Neutrophil (primary cell): ENCODE data around the gene LRRC15.

Experiments
- H3K27ac ChIP-seq: fragments of 200-600 bp; sonication (generic); 2 replicates; pipeline ENCODE4 v1.5.1; 2016; ENCODE audit warnings: mild to moderate bottlenecking, moderate library complexity
- H3K27me3 ChIP-seq: fragments of 200-600 bp; sonication (generic); 2 replicates; pipeline ENCODE4 v1.6.0; 2016; ENCODE audit warnings: mild to moderate bottlenecking
- H3K36me3 ChIP-seq: fragments of 200-600 bp; sonication (generic); 2 replicates; pipeline ENCODE4 v1.5.1; 2017
- H3K4me1 ChIP-seq, 2 experiments: fragments of 200-600 bp in 1 of 2; sonication (generic) in 1 of 2; 1 replicate in 1 of 2; 2 replicates in 1 of 2; pipeline versions ENCODE4 v1.5.1 to v1.6.1; 2013 to 2016; ENCODE audit warnings: low read depth in 1 of 2, low read length in 1 of 2, mild to moderate bottlenecking in 1 of 2, moderate library complexity in 1 of 2; ENCODE audit not compliant: control insufficient read depth in 1 of 2, insufficient read depth in 1 of 2
- H3K4me3 ChIP-seq, 2 experiments: fragments of 200-600 bp in 1 of 2; sonication (generic) in 1 of 2; 1 replicate in 1 of 2; 2 replicates in 1 of 2; pipeline ENCODE4 v1.5.1; 2013 to 2016; ENCODE audit warnings: low read depth in 1 of 2, low read length in 1 of 2, mild to moderate bottlenecking in 1 of 2, moderate library complexity in 1 of 2
- H3K9me3 ChIP-seq: fragments of 200-600 bp; sonication (generic); 2 replicates; pipeline ENCODE4 v1.5.1; 2016
- TF ChIP-seq, protein P1 (sequence below): fragments of 200-600 bp; sonication (generic); IDR thresholded peaks from 2 replicates; pipeline ENCODE4 v1.5.1; 2016; ENCODE audit warnings: antibody characterized with exemption

The LRRC15 gene

DNA sequence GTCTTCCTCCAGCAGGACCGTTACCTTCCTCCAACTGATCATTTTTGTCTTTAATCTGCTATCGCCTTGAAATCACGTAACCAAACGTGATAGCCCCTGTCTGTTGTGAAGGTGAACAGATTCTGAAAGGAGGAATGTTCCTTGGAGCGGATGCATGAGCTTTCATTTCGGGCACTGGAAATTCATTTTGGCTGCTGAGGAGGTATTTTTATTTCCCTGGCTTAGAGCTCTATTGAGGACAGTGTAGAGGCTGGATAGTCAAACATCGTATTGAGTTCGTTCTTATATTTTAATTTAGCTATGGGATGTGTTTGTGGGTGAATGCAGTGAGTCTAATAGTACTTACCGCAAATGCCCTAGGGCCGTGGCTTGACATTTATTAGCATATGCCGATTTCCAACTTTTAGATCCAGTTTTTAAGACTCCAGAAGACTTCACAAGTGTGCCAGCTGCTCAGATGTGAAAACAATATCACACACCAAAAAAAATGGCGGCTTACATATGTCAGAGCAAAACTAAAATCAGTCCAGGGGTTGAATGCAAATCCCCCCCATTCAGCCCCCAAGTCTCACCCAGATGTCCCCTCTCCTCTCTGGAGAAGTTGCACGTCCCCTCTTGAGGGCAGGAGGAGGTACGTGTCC is 40.5 kb downstream of the LRRC15 start:
- peaks cover 58% of the 10 kb centered on the region for H3K27me3 ChIP-seq
- H3K4me1 ChIP-seq = peaks cover 6 to 8% of the 10 kb centered on the region in 2 experiments
- H3K4me3 ChIP-seq = no peak overlapping the region
- no peaks in the 10 kb centered on the region for H3K9me3 ChIP-seq
- H3K27ac ChIP-seq = no peak overlapping the region
- H3K36me3 ChIP-seq = no peaks in the 10 kb centered on the region
- TF ChIP-seq, protein P1, sequence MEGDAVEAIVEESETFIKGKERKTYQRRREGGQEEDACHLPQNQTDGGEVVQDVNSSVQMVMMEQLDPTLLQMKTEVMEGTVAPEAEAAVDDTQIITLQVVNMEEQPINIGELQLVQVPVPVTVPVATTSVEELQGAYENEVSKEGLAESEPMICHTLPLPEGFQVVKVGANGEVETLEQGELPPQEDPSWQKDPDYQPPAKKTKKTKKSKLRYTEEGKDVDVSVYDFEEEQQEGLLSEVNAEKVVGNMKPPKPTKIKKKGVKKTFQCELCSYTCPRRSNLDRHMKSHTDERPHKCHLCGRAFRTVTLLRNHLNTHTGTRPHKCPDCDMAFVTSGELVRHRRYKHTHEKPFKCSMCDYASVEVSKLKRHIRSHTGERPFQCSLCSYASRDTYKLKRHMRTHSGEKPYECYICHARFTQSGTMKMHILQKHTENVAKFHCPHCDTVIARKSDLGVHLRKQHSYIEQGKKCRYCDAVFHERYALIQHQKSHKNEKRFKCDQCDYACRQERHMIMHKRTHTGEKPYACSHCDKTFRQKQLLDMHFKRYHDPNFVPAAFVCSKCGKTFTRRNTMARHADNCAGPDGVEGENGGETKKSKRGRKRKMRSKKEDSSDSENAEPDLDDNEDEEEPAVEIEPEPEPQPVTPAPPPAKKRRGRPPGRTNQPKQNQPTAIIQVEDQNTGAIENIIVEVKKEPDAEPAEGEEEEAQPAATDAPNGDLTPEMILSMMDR = no peak

DNA sequence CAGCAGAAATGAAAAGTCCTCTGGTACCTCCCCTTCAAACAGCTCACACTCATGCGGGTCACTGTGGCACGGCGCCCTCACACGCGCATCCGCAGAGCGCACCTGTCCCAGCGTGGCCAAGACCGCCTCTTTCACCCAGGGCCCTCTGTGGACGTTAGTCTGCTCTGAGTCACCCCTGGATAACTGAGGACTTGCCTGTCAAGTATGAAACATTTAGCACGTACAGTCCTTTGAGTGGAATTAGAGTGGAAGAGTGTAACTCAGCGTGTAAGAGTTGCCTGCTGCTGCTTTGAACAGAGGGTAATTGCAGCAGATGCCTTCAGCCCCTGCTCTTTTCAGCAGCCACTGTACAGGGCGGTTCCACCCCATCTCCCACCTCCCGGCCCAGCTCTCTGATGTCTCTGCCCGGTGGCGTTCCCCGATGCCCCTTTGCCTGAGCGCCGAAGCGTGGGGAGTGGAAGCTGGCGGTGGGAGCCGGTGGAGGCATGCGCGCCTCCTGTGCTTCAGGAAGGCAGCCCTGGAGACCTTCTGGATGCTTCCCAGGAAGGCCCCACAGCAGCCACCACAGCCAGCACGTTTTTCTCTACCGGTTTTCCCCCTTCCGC is 41.4 kb downstream of the LRRC15 start:
- Histone ChIP-seq H3K4me1 (peaks cover 0 to under 1% of the 10 kb centered on the region in 2 experiments), H3K27me3 (peaks cover 58% of the 10 kb centered on the region), H3K9me3 (no peaks in the 10 kb centered on the region), H3K4me3 (no peak overlapping the region), H3K27ac (no peak overlapping the region), H3K36me3 (no peaks in the 10 kb centered on the region)
- TF ChIP-seq, protein P1 = no peak

DNA sequence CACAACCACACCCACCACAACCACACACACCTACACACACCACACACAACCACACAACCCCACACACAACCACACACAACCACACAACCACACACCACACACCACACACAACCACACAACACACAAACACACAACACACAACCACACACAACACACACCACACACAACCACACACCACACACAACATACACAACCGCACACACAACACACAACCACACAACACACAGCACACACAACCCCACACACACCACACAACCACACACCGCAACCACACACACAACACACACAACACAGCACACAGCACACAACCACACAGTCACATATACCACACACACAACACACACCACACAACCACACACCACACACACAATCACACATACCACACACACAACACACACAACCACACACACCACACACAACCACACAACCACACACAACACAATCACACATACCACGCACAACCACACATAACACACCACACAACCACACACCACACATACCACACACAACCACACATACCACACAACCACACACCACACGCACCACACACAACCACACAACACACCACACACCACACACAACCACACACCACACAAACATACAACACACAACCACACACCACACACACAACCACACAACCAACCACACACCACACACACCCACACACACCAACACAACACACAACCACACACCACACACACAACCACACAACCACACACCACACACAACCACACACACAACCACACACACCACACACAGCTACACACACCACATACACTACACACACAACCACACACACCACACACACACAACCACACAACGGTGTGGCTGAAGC is 42.1 kb downstream of the LRRC15 start:
- H3K36me3 ChIP-seq = no peaks in the 10 kb centered on the region
- H3K27ac ChIP-seq = no peak overlapping the region
- no peaks in the 10 kb centered on the region for H3K4me1 ChIP-seq
- TF ChIP-seq, protein P1 = no peak
- no peaks in the 10 kb centered on the region for H3K9me3 ChIP-seq
- no peak overlapping the region for H3K4me3 ChIP-seq
- peaks cover 58% of the 10 kb centered on the region for H3K27me3 ChIP-seq

DNA sequence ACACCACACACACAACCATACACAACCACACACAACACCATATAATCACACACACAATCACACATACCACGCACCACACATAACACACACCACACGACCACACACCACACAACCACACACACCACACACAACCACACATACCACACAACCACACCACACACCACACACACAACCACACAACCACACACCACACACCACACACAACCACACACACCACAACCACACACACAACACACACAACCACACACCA is 42.6 kb downstream of the LRRC15 start:
- H3K4me3 ChIP-seq = no peak overlapping the region
- H3K4me1 ChIP-seq = no peaks in the 10 kb centered on the region
- H3K36me3 ChIP-seq = no peaks in the 10 kb centered on the region
- no peaks in the 10 kb centered on the region for H3K9me3 ChIP-seq
- no peak overlapping the region for H3K27ac ChIP-seq
- TF ChIP-seq, protein P1 = no peak
- peaks cover 57% of the 10 kb centered on the region for H3K27me3 ChIP-seq

DNA sequence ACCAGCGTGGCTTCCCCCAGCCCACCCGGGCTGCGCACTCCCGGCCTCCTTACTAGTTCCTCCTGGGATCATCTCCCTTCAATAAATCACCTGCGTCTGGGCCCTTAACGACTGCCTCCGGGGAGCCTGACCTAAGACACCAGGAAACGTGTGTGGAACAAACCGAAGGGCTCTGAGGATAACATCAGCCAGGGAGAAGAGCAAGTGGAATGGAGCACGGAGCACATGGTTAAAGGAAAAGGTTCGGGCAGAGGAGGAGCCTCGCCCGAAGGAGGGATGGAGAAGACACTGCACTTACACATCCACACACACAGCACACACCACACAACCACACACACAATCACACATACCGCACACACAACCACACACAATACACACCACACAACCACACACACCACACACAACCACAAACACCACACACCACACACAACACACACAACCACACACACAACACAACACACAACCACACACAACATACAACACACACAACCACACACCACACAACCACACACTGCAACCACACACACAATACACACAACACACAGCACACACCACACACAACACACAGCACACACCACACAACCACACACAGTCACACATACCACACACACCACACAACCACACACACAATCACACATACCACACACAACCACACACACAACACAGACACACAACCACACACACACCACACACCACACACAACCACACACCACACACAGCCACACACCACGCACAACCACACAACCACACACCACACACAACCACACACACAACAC is 43.2 kb downstream of the LRRC15 start:
- Histone ChIP-seq H3K9me3 (no peaks in the 10 kb centered on the region), H3K4me3 (no peak overlapping the region), H3K27me3 (peaks cover 57% of the 10 kb centered on the region), H3K27ac (no peak overlapping the region), H3K4me1 (no peaks in the 10 kb centered on the region), H3K36me3 (no peaks in the 10 kb centered on the region)
- TF ChIP-seq, protein P1 = no peak
